CD14-positive monocyte (primary cell): ENCODE measurements around the gene PSORS1C1. TPM values are rescaled to one million over a fixed set of nuclear protein-coding genes. Genes with fewer than 3 reads are reported as not detected.

Experiments used
- polyA plus RNA-seq, 3 donors: library from polyadenylated mRNA; depleted of rRNA in 1 of 3; unstranded in 2 of 3; stranded (reverse) in 1 of 3; fragments of 300-500 nt in 2 of 3; fragments of >200 nt in 1 of 3; fragmentation: Illumina TruSeq in 2 of 3; gene quantifications; 1 replicate in 2 of 3; 2 replicates in 1 of 3; pipeline ENCODE4 v1.2.3, GENCODE V29; 2012 to 2021
- small RNA-seq: library from RNA; depleted of rRNA; stranded (forward); fragments of <200 nt; gene quantifications from one replicate; pipeline ENCODE3, GENCODE V24; 2012; ENCODE audit warnings: low read depth; ENCODE audit not compliant: insufficient read length

Gene PSORS1C1
- polyA plus RNA-seq, 3 donors: not detected

Small RNA genes lying within 50 kb of the gene (small RNA-seq; reads per million reads assigned to genes)
- gene POLR2LP1: not detected
- gene RNU6-1133P: not detected

Other genes with a start within 250 kb of the PSORS1C1 start
- 1 to 10 TPM in 1 of 3 donors, under 1 TPM in 2; 0.39 to 1.0 (median 0.51) TPM for gene DDR1, start 230.3 kb upstream of the PSORS1C1 start, polyA plus RNA-seq
- 10 to 100 TPM in 1 of 3 donors, 1 to 10 TPM in 2; 3.6 to 14.5 (median 6.0) TPM for gene GTF2H4, start 206.6 kb upstream of the PSORS1C1 start, polyA plus RNA-seq
- 10 to 100 TPM in 1 of 3 donors, 1 to 10 TPM in 2; 7.6 to 15.5 (median 8.1) TPM for gene VARS2, start 200.6 kb upstream of the PSORS1C1 start, polyA plus RNA-seq
- gene SFTA2, start 182.6 kb upstream of the PSORS1C1 start, polyA plus RNA-seq: not detected
- gene MUCL3, start 173.8 kb upstream of the PSORS1C1 start, polyA plus RNA-seq: not detected
- not detected for gene MUC21, start 131.1 kb upstream of the PSORS1C1 start, polyA plus RNA-seq
- not detected for gene MUC22, start 104.3 kb upstream of the PSORS1C1 start, polyA plus RNA-seq
- not detected for gene C6orf15, start 2.2 kb upstream of the PSORS1C1 start, polyA plus RNA-seq
- gene CDSN, start 5.6 kb downstream of the PSORS1C1 start, polyA plus RNA-seq: not detected
- not detected for gene PSORS1C2, start 24.3 kb downstream of the PSORS1C1 start, polyA plus RNA-seq
- 1 to 10 TPM; 2.2 to 8.4 (median 2.8) TPM for gene CCHCR1, start 43.0 kb downstream of the PSORS1C1 start, polyA plus RNA-seq
- 1 to 10 TPM in 1 of 3 donors, under 1 TPM in 2; 0.75 to 1.1 (median 0.80) TPM for gene TCF19, start 43.8 kb downstream of the PSORS1C1 start, polyA plus RNA-seq
- gene POU5F1, start 55.9 kb downstream of the PSORS1C1 start, polyA plus RNA-seq: under 1 TPM in 1 of 3 donors, not detected in 2; 0.20 TPM
- 1,000 to 10,000 TPM; 1,088 to 2,224 (median 1,829) TPM for gene HLA-C, start 157.3 kb downstream of the PSORS1C1 start, polyA plus RNA-seq
- gene HLA-B, start 242.4 kb downstream of the PSORS1C1 start, polyA plus RNA-seq: 1,000 to 10,000 TPM; 5,055 to 6,999 (median 6,126) TPM